ENCODE results near the gene KIF26A.
"Not testable (repeated sequence)": the region's sequence is repeated elsewhere in the genome, so short reads cannot be mapped to it uniquely, and the experiment has no call there.

KIF26A gene

DNA sequence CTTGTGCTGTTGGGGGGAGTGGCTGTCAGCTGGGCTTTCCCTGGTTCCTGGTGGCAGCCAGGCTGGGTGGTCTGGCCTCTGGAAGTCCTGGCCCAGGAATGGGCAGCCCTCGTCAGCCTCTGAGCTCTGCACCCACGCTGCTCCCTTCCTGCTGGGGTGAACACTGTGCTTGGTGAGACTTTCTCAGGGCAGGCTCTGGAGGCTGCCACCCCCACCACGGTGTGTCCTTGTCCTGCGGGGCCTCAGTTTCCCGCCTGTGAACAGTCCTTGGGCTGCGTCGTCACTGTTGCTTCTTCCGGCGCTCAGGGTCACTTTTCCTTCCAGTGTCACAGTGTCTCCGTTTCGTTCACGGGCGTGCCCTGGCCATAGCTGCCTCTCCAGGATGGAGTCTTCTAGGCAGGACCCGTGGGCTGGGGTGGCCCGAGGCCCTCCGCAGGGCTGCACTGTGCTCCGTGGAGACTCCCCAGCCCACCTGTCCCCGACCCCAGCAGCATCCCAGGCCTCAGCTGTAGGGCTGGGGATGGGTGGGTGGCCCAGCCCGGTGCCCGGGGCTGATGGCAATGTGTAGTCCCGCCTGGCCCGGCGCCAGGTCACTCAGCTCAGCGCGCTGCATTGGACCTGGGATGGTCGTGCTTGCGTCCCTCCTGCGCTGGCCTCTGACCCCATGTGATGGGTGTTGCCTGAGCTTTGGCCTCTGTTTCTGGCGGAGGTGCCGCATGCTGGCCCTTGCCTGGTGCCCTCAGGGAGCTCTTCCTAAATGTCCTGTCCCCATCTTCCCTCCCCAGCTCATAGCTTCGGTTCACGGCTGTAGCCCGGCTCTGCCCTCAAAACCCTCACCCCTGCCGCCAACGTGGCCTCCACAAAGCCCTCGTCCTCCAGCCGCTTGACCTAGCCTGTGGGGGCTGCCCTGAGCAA, 6.8 kb downstream of the KIF26A start:
- DNase-seq, result no peak

DNA sequence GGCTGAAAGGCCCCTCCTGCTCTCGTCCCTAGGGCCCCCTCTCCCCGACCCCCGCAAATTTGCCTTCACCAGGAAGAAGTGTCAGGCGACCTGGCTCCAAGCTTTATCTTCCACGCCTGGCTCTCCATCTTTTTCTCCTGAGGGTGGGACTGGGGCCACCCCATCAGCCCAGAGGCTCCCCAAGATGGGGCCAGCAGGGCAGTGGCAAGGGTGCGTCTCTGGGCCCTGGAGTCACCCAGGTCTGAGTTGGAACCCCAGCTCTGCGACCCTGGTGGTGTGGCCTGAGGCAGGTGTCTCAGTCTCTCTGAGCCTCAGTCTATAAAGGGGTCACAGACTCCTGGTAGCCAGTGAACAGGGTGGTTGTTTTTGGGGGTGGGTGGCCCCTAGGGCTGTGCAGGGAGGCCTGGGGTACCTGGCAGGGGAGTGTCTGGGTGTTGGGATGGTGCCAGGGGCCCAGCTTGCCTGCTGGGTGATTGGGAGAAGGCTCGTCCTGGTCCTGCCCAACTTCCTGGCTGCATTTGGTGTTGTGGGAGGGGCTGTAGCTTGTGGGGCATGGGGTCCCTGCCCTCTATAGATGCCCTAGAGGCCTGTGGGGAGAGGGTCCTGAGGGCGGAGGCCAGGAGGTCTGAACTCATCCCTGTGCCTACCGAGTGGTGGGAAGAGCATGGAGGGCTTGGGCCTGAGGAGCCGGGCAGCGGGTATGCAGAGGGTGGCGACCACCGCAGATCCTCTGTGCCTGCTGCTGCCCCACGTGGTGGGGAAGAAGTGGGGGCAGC, 7.6 kb downstream of the KIF26A start:
- no peak for DNase-seq

DNA sequence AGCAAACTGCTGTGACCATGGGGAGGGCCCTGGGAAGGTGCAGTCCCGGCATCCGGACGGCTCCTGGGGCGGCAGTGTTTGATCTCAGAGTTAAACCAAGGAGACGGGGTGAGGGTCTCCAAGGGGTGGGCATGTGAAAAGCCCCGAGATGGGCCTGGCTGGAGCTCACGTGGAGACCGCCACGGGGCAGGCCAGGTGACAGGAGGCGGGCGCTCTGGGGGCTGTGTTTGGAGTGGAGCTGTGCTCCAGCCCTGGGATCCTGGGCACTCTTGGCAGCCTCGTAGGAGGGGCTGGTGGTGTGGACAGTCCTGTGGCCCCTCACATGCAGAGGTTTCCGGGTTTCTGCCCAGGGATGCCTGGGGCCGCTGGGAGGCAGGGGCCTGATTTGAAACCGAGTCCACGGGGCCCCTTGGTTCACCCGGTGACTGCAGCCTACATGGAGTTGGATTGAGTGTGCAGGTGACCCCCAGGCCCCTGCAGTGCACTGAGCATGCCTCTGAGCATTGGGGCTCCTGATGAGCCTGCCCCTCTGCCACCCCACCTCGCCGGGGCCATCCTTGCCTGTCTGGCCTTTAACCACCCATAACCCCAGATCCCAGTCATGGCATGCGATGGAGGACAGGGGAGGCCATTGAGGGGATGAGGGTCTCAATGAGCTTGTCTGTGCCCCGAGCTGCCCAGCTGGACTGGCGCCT, 8.4 kb downstream of the KIF26A start:
- DNase-seq, result no peak

DNA sequence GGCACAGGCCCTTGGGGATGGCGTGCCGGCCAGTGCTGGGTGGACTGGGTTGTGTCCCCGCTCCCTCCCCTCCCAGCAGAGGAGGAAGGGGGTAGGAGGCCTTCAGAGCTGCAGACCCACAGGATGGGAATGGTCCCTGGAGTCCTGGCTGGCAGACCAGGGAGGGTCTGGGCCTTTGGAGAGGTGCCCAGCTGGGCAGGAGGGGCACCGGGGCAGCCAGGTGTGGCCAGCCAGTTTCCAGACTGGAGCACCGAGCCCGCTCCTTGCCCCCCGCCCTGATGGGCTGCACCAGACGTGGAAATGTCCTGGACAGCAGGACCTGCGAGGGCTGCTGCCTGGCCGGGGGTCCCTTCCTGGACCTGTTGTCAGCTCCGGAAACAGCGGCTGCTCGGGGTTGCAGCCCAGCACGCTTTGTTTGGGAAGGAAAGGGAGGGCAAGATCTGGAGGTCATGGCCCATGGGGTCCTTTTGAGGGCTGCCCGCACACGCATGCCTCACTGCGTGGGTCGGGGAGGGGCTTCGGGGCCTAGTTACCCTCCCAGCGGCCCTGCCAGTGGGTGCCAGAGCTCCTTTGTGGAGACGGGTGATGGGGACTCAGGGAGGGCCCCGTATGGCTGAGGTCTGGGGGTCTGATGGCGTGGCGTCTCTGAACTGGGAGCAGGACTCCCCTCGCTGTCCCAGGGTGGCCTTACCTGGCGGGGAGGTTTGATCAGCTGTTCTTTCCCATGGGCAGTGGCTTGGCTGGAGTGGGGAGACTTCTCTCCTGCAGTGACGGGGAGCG, 9.1 kb downstream of the KIF26A start:
- no peak for DNase-seq

DNA sequence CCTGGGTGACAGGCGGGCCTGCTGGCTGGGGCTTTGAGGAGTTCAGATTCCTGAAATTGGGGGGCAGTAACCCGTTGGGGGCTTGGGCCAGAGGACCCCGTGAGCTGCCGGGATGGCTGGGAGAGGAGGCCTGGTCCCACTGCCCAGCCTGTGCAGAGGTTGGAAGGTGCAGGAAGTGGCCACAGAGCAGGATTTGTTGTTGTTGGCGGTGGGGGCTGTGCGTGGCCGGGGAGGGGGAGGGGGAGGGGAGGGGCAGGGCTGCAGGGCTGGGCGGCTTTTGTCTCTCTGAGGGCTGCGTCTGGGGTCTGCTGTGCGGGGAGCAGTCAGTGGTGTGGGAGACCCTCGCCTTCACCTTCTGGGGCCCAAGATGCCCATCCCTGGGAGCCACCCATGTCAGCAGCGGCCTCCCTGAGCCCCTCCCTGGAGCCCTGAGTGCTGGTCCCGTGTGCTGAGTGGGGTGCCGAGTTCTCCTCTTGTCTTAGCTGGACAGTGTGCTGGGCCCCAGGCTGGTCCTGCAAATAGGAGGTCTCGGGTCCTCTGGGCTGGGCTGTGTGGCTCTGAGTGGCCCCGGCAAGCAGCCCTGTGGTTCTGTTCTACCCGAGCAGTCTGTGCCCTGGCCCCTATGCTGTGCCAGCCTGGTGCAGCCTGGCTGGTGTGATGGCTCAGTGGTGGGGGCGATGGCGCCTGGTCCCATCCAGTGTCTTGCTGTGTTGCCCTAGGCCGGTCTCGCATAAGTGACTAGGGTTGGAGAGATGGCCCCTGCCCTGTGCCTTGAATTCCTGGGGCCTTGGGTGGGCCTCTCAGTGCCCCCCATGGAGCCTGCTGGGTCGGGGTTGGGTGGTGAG, 10.3 kb downstream of the KIF26A start:
- no peak for DNase-seq

DNA sequence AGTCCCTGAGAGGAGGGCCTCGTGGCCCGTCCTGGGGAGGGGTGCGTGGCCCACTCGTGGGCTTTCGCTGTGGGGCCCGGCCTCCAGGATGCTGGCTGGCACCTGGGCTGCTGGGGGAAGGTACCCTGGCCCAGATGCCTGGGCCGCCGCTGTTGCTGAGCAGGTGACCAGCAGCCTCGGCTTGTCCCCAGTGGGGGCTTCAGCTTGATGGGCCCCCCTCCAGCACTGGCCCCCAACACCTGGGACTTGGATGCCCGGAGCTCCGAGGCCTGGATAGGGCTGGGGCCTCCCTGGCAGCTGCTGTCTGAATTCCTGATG, 10.8 kb downstream of the KIF26A start:
- no peak for DNase-seq

DNA sequence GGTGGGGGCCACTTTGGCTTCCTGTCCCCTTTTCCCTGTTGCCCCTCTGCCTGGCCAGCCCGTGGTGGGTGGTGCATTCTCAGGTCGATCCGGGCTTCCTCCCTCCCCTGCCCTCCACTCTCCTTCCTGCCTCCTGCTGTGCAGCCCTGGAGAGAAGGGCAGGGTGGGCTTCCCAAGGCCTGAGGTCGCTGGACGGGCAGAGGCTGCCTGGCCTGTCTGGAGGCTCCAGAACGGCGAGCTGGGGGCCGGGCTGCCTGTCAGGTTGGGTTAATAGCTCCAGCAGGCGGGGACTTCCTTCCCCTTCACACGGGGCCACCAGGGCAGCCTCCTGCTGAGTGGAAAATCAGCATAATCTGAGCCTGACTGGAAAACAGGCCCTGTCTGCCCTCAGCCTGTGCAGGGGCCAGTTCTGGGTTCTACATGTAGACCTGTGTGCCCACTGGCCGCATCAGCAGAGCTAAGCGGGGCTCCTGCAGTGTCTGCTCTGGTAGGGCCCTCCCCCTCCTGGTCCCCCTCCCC, 11.3 kb downstream of the KIF26A start:
- DNase-seq, result no peak

DNA sequence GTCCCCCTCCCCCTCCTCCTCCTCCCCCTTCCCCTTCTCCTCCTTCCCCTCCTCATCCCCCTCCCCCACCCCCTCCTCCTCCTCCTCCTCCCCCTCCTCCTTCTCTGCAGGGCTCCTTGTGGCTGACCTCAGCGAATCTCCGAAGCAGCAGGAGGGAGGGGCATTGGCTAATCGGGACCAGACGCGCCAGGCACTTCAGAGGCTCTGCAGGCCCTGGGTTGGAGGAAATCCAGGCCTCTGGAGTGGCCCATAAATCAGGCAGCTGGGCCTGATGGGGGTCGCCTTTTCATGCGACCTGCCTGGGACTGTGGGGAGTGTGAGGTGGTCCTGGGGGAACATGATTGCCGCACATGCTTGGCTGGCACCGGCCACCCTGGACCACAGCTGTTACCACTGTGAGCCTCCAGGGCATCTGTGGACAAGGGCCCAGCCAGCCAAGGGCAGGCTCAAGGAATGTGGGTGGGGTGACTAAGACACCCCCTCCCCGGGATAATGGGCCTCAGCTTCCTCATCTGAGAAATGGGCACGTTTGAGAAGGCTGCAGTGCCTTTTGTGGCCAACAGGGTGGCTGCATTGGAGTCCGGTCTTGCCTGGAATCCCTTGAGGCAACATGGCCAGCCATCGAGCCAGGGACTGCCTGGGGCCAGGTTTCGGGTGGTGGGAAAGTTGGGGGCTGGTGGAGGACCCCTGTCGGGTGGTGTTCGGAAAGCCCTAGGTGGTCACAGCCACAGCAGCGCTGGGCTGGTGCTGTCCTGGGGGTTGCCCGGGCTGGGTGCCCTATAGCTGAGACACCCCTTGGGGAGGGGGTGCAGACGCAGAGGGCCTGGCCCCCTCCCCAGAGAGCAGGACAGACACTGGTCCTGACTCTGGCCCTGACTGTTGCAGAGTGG, 12.0 kb downstream of the KIF26A start:
- no peak for DNase-seq

DNA sequence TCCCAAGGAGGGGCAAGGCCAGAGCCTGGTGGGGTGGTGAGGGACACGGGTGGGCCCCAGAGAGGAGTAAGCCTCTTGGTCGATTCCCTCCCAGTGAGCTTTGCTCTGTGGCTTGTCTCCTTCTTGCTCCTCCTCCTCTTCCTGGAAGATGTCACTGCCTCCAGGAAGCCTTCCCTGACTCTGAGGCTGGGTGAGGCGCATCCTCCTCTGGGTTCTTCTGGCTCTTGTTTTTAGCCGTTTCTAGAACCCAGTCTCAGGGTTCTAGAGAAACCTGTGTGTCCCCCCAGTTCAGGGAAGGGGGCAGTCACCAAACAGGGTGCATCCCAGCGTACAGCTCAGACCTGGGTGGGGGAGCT, 12.6 kb downstream of the KIF26A start:
- DNase-seq, result no peak

DNA sequence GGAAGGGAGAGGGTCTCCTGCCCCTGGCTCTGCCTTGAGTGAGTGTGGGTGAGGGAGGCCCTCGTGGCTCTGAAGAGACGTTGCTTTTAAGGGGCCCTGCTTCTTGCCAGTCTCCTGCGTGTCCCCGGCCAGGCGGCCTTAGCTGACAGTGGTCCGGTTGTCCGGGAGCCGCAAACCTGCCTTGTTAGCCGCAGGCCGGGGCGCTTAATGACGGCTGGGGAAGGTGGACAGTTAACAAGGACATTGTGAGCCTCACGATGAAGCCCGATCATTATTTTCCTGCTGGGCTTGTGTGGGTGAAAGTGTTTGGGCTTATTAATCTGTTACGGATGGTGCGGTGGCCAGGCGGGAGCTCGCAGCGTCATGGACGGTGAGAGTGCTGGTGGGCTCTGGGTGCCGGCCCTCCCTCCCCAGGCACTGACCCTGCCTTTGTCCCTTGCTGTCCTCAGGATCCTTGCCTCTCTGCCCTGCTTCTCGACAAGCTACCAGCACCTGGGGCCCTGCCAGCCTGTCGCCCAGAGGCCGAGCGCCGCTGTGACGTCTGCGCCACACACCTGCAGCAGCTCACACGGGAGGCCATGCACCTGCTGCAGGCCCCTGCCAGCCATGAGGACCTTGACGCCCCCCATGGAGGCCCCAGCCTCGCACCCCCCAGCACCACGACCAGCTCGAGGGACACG, 13.3 kb downstream of the KIF26A start:
- no peak for DNase-seq

DNA sequence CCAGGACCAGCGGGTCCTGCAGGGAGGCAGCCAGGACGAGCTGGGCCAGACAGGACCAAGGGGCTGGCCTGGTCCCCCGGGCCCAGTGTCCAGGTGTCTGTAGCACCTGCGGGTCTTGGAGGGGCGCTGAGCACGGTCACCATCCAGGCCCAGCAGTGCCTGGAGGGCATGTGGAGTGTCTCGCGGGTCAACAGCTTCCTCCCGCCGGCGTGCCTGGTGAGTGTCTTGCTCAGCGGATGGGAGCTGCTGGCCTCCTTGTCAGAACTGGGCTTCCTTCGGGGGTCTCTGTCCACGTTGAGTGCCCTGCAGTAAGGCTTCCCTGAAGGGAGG, 13.8 kb downstream of the KIF26A start:
- DNase-seq, result no peak

DNA sequence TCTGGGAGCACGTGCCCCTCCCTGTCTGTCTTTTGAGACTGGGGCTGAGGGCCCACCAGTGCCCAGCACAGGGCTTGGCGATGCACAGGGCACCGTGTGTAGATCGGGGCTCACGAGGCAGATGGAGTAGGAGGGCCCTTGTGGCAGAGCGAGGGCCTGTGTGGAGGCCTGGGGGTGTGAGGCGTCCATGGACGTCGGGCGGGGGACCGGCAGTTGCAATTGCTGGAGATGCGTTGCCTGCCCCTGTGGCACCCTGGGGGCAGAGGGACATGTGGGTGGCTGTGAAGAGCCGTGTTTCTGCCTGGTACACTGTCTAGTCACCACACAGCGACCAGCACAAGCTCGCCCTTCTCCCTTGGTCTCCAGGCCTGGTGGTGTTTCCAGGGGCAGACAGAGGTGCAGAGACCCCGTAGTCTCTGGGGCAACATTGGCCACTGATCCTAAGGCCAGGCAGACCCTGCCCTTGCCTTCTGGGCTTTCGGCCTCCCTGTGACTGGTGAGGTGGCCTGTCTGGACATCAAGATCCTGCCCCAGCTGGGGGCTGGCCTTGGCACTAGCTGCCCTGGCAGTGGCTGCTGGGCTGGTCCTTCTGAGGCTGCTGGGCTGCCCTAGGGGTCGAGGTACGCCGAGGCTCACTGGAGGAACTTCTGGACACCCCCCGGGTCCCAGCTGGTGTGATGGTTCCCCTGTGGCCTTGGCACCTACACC, 14.5 kb downstream of the KIF26A start:
- DNase-seq, result no peak

DNA sequence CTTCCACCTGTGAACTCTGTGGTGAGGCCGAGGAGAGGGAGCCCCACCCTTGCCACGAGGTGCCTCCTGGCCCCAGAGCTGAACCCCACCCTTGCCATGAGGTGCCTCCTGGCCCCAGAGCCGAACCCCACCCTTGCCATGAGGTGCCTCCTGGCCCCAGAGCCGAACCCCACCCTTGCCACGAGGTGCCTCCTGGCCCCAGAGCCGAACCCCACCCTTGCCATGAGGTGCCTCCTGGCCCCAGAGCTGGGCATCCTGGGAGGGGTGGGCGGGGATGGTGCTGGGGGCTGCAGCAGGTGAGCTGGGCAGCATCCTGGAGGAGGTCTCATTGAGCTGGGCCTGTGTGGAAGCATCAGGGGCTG, 15.0 kb downstream of the KIF26A start:
- not testable (repeated sequence) for DNase-seq

DNA sequence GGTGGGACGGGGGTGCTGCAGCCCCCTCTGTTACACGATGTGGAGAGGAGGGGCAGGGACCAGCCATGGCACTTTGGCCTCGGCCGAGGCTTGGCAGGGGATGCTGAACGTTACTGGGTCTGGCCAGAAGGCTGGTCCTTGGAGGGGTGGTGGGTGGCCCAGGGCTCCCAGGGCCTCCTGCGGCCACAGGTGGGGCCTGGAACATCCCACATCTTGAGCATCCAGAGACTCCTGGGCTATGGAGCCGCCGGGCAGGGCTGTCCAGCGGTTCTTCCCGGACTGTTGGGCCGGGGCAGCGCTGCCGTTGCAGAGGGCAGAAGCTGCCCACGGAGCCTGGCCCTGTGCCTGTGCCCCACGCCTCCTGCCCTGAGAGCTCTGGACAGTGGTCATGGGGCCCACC, 15.9 kb downstream of the KIF26A start:
- no peak for DNase-seq

DNA sequence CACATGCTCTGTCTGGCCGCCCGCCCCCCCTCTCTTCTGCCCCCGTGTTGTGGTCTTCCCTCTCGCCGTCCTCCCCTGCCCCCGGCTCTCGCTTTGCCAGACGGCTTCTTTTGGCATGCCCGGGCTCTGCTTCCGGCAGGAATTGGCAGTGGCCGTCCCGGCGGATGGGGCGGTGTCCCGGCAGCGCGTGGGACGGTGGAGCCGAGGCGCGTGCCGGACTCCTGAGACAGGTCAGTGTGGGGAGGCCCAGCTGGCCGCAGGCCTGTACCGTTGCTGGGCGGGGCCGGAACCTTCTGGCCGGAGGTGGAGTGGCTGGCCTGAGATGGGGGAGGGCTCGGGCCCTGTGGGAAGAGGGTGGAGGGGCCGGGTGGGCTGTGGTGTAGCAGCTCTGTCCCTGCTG, 17.1 kb downstream of the KIF26A start:
- DNase-seq, result no peak

DNA sequence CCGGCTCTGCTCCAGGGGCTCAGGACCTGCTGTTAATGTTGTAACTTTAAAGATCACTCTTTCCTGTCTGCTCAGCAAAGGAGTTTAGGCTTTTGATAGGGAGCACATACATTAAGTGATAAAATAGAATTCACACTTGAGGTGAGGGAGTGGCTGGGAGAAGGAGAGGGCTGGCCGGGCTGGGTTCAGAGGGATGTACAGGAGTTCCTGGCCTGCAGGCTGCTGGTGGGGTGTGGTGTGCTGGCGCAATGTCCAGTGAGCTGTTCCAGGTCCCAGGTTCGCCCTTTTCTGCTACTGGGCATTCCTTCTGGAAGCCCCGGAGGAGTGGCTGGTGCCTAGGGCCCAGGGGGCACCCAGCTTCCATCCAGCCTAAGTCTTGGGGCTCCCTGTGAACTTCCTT, 17.8 kb downstream of the KIF26A start:
- DNase-seq, result no peak

DNA sequence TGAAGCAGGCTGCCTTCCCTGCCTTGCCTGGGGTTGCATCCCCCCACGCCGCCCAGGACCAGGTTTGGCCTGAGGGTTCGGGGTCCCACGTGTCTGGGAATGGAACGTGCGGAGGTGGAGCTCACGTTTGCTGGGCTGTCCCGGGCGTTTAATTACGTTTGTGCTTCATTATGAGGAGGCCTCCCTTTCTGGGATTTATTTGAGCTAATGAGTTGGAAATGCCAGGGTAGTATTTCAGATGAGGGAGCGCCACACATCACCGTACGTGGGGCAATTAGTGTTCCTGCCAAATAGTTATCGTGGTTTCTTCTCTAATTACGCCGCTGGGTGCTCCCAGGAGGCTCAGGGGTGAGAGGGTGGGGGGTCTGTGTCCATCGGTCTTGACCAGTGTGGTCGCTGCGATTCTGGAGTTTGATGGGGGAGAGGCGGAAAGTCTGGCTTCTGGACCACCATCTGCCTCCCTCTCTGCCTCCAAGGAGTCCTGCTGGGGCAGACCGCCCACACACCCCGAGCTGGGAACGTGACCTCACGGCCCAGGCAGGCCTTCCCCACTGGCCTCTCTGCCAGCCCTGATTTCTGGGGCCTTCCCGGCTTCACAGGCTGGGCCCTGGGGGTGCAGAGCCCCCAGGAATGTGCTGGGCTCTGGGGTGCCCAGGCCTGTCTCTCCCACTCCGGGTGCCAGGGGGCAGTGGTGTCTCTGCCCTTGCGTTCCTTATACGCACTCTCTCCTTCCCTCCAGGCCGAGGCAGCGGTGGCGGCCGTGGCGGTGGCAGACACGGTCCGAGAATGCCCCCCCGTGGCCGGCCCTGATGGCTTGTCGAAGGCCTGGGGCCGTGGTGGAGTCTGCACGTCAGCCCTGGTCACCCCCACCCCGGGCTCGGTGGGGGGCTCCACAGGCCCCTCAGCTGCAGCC, 18.9 kb downstream of the KIF26A start:
- no peak for DNase-seq
